Upper lobe of left lung (tissue), 6 donors: Measurements from ENCODE around the gene ATG10. TPM values are rescaled to one million over a fixed set of nuclear protein-coding genes. Genes with fewer than 3 reads are reported as not detected.
A peak's percentile ranks its signal among the peaks of the same experiment; 100 is the strongest.

Experiments
- ATAC-seq, 2 donors: fragments of 200-7000 bp; cut with Tn5 transposase; one replicate each; pipeline ENCODE4 v1.9.1; 2022; ENCODE audit warnings: mild to moderate bottlenecking in 2 of 2, moderate library complexity in 2 of 2; ENCODE audit not compliant: low FRiP score in 2 of 2
- DNase-seq, 2 donors: peaks; one replicate each; pipeline ENCODE4 v3.0.0-alpha.2; 2019 to 2020
- H3K27ac ChIP-seq, 4 donors: fragments of 200-600 bp; sonication (generic); one replicate each; pipeline ENCODE4 v1.5.1; 2016 to 2019
- H3K27me3 ChIP-seq, 4 donors: fragments of 200-600 bp; sonication (generic); one replicate each; pipeline ENCODE4 v1.5.1; 2017 to 2019
- H3K36me3 ChIP-seq, 4 donors: fragments of 200-600 bp; sonication (generic); one replicate each; pipeline ENCODE4 v1.5.1; 2016 to 2019
- H3K4me1 ChIP-seq, 4 donors: fragments of 200-600 bp; sonication (generic); one replicate each; pipeline ENCODE4 v1.5.1; 2018 to 2019
- H3K4me3 ChIP-seq, 4 donors: fragments of 200-600 bp; sonication (generic); one replicate each; pipeline ENCODE4 v1.5.1; 2017 to 2019; ENCODE audit warnings: mild to moderate bottlenecking in 2 of 4, moderate library complexity in 1 of 4
- H3K9me3 ChIP-seq, 4 donors: fragments of 200-600 bp; sonication (generic); one replicate each; pipeline ENCODE4 v1.5.1; 2018 to 2019
- EP300 ChIP-seq, 4 donors: sonication (generic); formaldehyde crosslinking; IDR thresholded peaks; one replicate each; pipeline ENCODE4 v1.5.1; 2017; ENCODE audit warnings: antibody characterized with exemption in 4 of 4, control low read depth in 2 of 4
- POLR2A ChIP-seq, 4 donors: fragments of 450-650 bp; IDR thresholded peaks; one replicate each; pipeline ENCODE4 v1.5.1; 2016 to 2017; ENCODE audit warnings: antibody characterized with exemption in 4 of 4, mild to moderate bottlenecking in 2 of 4
- POLR2AphosphoS5 ChIP-seq, 2 donors: sonication (generic); formaldehyde crosslinking; IDR thresholded peaks; one replicate each; pipeline ENCODE4 v1.5.1; 2017; ENCODE audit warnings: antibody characterized with exemption in 2 of 2
- WGBS, 2 donors: methylation state at CpG; one replicate each; pipeline ENCODE4 v1.1.5; 2017 to 2018; 5-methylcytosine and 5-hydroxymethylcytosine counted together
- total RNA-seq, 6 donors: library from RNA; depleted of rRNA in 4 of 6; stranded (reverse); fragments of >200 nt in 4 of 6; gene quantifications; one replicate each; pipeline versions ENCODE4 v1.1.0 to v1.2.1, GENCODE V29; 2016 to 2021
- TF ChIP-seq, protein P1 (sequence below), 6 experiments: fragments of 450-650 bp in 4 of 6; fragments of 200-600 bp in 2 of 6; sonication (generic) in 2 of 6; IDR thresholded peaks; one replicate each; pipeline ENCODE4 v1.5.1; 2016 to 2019; ENCODE audit warnings: antibody characterized with exemption in 6 of 6
- donor health status: DM: no; HTN: no; CAD: no; lungs with moderate emphysema.
- donor health status: DM: no; HTN: yes; CAD: no; lungs with severe emphysema.

ATG10 gene
- total RNA-seq, 6 donors from 2014 or later = 1.00 to 9.4 (median 7.0) TPM

GRCh38 chr5:81965524-81965923 lies 6.3 kb upstream of the ATG10 start:
- H3K36me3 ChIP-seq = no peaks in the 10 kb centered on the region
- no peaks in the 10 kb centered on the region for H3K9me3 ChIP-seq
- 55 to 60% methylated on average over 1 of the region's 1 CpG for WGBS, 2 donors
- H3K27me3 ChIP-seq = no peaks in the 10 kb centered on the region
- ATAC-seq (no peak), DNase-seq (no peak)
- TF ChIP-seq POLR2AphosphoS5 (IDR thresholded peaks at IDR 0.05) (no peak), POLR2A (IDR thresholded peaks at IDR 0.05) (no peak), EP300 (IDR thresholded peaks at IDR 0.05) (no peak)
- TF ChIP-seq, protein P1, sequence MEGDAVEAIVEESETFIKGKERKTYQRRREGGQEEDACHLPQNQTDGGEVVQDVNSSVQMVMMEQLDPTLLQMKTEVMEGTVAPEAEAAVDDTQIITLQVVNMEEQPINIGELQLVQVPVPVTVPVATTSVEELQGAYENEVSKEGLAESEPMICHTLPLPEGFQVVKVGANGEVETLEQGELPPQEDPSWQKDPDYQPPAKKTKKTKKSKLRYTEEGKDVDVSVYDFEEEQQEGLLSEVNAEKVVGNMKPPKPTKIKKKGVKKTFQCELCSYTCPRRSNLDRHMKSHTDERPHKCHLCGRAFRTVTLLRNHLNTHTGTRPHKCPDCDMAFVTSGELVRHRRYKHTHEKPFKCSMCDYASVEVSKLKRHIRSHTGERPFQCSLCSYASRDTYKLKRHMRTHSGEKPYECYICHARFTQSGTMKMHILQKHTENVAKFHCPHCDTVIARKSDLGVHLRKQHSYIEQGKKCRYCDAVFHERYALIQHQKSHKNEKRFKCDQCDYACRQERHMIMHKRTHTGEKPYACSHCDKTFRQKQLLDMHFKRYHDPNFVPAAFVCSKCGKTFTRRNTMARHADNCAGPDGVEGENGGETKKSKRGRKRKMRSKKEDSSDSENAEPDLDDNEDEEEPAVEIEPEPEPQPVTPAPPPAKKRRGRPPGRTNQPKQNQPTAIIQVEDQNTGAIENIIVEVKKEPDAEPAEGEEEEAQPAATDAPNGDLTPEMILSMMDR (IDR thresholded peaks at IDR 0.05) = no peak
- H3K4me3 ChIP-seq = no peak overlapping the region
- H3K4me1 ChIP-seq = no peaks in the 10 kb centered on the region
- no peak overlapping the region for H3K27ac ChIP-seq

DNA sequence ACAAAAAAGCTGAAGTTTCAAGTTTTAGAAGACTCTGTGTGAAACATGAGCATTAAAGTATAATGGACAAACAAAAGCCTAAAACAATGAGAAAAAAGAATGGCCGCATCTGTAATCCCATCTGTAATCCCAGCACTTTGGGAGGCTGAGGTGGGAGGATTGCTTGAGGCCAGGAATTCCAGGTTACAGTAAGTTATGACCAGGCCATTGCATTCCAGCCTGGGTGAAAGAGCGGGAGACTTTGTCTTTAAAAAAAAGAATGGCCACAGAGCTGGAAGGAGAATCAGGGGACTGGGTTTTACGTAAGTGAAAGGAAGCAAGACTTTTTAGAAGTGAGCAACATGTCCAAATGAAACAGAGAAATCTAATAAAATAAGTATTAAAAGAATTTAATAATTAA lies 2.6 kb upstream of the ATG10 start:
- Histone ChIP-seq H3K4me1 (peaks cover 5 to 12% (median 7%) of the 10 kb centered on the region in 4 donors), H3K9me3 (no peaks in the 10 kb centered on the region), H3K4me3 (no peak overlapping the region), H3K27ac (no peak overlapping the region), H3K36me3 (no peaks in the 10 kb centered on the region), H3K27me3 (no peaks in the 10 kb centered on the region)
- DNase-seq (no peak), ATAC-seq (no peak)
- 94 to 98% methylated on average over 3 of the region's 3 CpGs for WGBS, 2 donors
- no peak for TF ChIP-seq EP300 (IDR thresholded peaks at IDR 0.05)
- TF ChIP-seq, protein P1 (IDR thresholded peaks at IDR 0.05) = no peak
- no peak for TF ChIP-seq POLR2A (IDR thresholded peaks at IDR 0.05)
- TF ChIP-seq POLR2AphosphoS5 (IDR thresholded peaks at IDR 0.05) = no peak

DNA sequence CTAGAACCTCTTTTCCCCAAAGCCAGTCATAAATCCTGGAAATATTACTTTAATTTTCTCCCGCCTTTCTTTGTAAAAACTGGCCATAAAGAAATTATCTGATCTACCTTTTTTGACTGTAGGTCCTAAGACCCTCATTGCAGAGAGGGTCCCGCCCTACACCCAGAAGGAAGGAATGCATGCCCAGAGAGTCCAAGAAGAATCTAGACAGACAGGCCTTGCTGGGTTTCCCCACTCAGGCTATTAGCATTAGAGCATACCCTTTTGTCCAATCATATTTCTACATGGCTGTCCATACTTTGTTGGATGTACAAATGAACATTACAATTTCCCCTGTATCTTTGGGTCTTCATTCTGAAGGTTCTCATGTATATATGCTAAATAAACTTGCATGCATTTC lies 1.9 kb upstream of the ATG10 start:
- H3K4me1 ChIP-seq = peaks cover 5 to 12% (median 7%) of the 10 kb centered on the region in 4 donors
- ATAC-seq = no peak
- no peaks in the 10 kb centered on the region for H3K9me3 ChIP-seq
- H3K27me3 ChIP-seq = no peaks in the 10 kb centered on the region
- no peak overlapping the region for H3K4me3 ChIP-seq
- no peak for DNase-seq
- no peaks in the 10 kb centered on the region for H3K36me3 ChIP-seq
- 98 to 100% methylated on average over 2 of the region's 2 CpGs for WGBS, 2 donors
- no peak overlapping the region for H3K27ac ChIP-seq
- TF ChIP-seq POLR2A (IDR thresholded peaks at IDR 0.05) (no peak), EP300 (IDR thresholded peaks at IDR 0.05) (no peak), POLR2AphosphoS5 (IDR thresholded peaks at IDR 0.05) (no peak)
- TF ChIP-seq, protein P1 (IDR thresholded peaks at IDR 0.05) = no peak

- no peaks in the 10 kb centered on the region for H3K9me3 ChIP-seq
- peak overlapping the region; percentile 53 to 65 (median 60) for H3K4me3 ChIP-seq
- TF ChIP-seq, protein P1 (IDR thresholded peaks at IDR 0.05) = no peak
- no peak for TF ChIP-seq POLR2AphosphoS5 (IDR thresholded peaks at IDR 0.05)
- TF ChIP-seq EP300 (IDR thresholded peaks at IDR 0.05) = no peak
- TF ChIP-seq POLR2A (IDR thresholded peaks at IDR 0.05) = no peak
- H3K27me3 ChIP-seq = no peaks in the 10 kb centered on the region
- H3K27ac ChIP-seq = peak overlapping the region; percentile 96 to 99 (median 98)
- peaks cover 5 to 12% (median 7%) of the 10 kb centered on the region in 4 donors for H3K4me1 ChIP-seq
- no peak for ATAC-seq
- WGBS, 2 donors = 0 to 2% methylated on average over 11 of the region's 11 CpGs
- H3K36me3 ChIP-seq = no peaks in the 10 kb centered on the region
- DNase-seq = no peak
These were observed 612 bp upstream of the ATG10 start for GRCh38 chr5:81971111-81971711.

GRCh38 chr5:81972492-81972783 lies 615 bp downstream of the ATG10 start:
- TF ChIP-seq EP300 (IDR thresholded peaks at IDR 0.05) (no peak), POLR2A (IDR thresholded peaks at IDR 0.05) (no peak), POLR2AphosphoS5 (IDR thresholded peaks at IDR 0.05) (no peak)
- peaks cover 0 to 4% (median 1%) of the 10 kb centered on the region in 4 donors for H3K36me3 ChIP-seq
- H3K4me1 ChIP-seq = peaks cover 5 to 12% (median 7%) of the 10 kb centered on the region in 4 donors
- 0% methylated on average over 2 to 9 of the region's 9 CpGs for WGBS, 2 donors
- H3K27me3 ChIP-seq = no peaks in the 10 kb centered on the region
- peak overlapping the region; percentile 50 to 65 (median 60) for H3K4me3 ChIP-seq
- DNase-seq = no peak
- H3K27ac ChIP-seq = peak overlapping the region; percentile 96 to 99 (median 98)
- ATAC-seq = no peak
- H3K9me3 ChIP-seq = no peaks in the 10 kb centered on the region
